T-cell (primary cell): Measurements from ENCODE around the gene INS. TPM values are rescaled to one million over a fixed set of nuclear protein-coding genes. Genes with fewer than 3 reads are reported as not detected.

Experiments
- ATAC-seq, 4 experiments: fragments of 200-7000 bp in 3 of 4; fragments of 150-1000 bp in 1 of 4; cut with Tn5 transposase; replicated peaks in 1 of 4; 1 replicate in 3 of 4; 2 replicates in 1 of 4; pipeline ENCODE4 v1.10.0; 2021; ENCODE audit warnings: moderate library complexity in 3 of 4, mild to moderate bottlenecking in 2 of 4, moderate number of reproducible peaks in 1 of 4
- CTCF ChIA-PET, 2 donors: fragments of 300-600 bp; sonication (Branson Sonifier 250); formaldehyde crosslinking; loops; one replicate each; lab custom pipeline; 2022; ENCODE audit warnings: antibody characterized with exemption in 2 of 2; lab: Charles Lee
- POLR2A ChIA-PET, 2 donors: fragments of 300-600 bp; sonication (Branson Sonifier 250); formaldehyde crosslinking; loops; one replicate each; lab custom pipeline; 2022; ENCODE audit warnings: antibody characterized with exemption in 2 of 2; lab: Charles Lee
- DNase-seq, 35 experiments: peaks; one replicate each; pipeline versions ENCODE4 v3.0.0 to v3.0.0-alpha.2; 2013 to 2023
- H3K27ac ChIP-seq: one replicate; pipeline ENCODE4 v1.5.1; 2013; ENCODE audit warnings: low read length
- H3K27me3 ChIP-seq, 2 experiments: replicated peaks in 1 of 2; 1 replicate in 1 of 2; 2 replicates in 1 of 2; pipeline versions ENCODE4 v1.6.1 to v1.7.0; 2013; ENCODE audit warnings: low read length in 1 of 2, mixed read lengths in 1 of 2; ENCODE audit not compliant: control insufficient read depth in 2 of 2, insufficient read depth in 2 of 2; ENCODE audit errors: extremely low read depth in 1 of 2
- H3K36me3 ChIP-seq, 2 donors: 1 replicate in 1 of 2; 2 replicates in 1 of 2; pipeline versions ENCODE4 v1.6.1 to v1.7.0; 2013; ENCODE audit warnings: low read length in 1 of 2; ENCODE audit not compliant: control insufficient read depth in 2 of 2, insufficient read depth in 1 of 2; ENCODE audit errors: extremely low read depth in 1 of 2
- H3K4me1 ChIP-seq, 2 experiments: 1 replicate in 1 of 2; 2 replicates in 1 of 2; pipeline versions ENCODE4 v1.6.1 to v1.7.0; 2013; ENCODE audit warnings: low read length in 2 of 2, mixed read lengths in 1 of 2; ENCODE audit not compliant: insufficient read depth in 2 of 2, control insufficient read depth in 1 of 2; ENCODE audit errors: extremely low read depth in 1 of 2
- H3K4me3 ChIP-seq, 2 donors: 1 replicate in 1 of 2; 2 replicates in 1 of 2; pipeline versions ENCODE4 v1.5.1 to v1.7.0; 2013; ENCODE audit warnings: mild to moderate bottlenecking in 2 of 2, low read length in 1 of 2, moderate library complexity in 1 of 2; ENCODE audit not compliant: control insufficient read depth in 1 of 2; ENCODE audit errors: extremely low read depth in 1 of 2
- H3K9me3 ChIP-seq: 2 replicates; pipeline ENCODE4 v1.7.0; 2013
- H3K27ac Mint-ChIP-seq, 2 donors: one replicate each; pipeline ENCODE4 v1.8.0; 2020 to 2021; ENCODE audit warnings: mild to moderate bottlenecking in 2 of 2, mixed read lengths in 2 of 2
- H3K27me3 Mint-ChIP-seq, 2 donors: one replicate each; pipeline ENCODE4 v1.8.0; 2021 to 2022; ENCODE audit warnings: mixed read lengths in 2 of 2
- H3K36me3 Mint-ChIP-seq: one replicate; pipeline ENCODE4 v1.8.0; 2021; ENCODE audit warnings: mixed read lengths
- H3K4me1 Mint-ChIP-seq, 3 donors: one replicate each; pipeline ENCODE4 v1.8.0; 2020 to 2022; ENCODE audit warnings: mixed read lengths in 3 of 3, mild to moderate bottlenecking in 1 of 3
- H3K4me3 Mint-ChIP-seq, 3 donors: one replicate each; pipeline ENCODE4 v1.8.0; 2020 to 2022; ENCODE audit warnings: mild to moderate bottlenecking in 3 of 3, mixed read lengths in 3 of 3, moderate library complexity in 3 of 3
- H3K9me3 Mint-ChIP-seq, 3 donors: one replicate each; pipeline ENCODE4 v1.8.0; 2020 to 2022; ENCODE audit warnings: mixed read lengths in 3 of 3
- WGBS: methylation state at CpG from one replicate; pipeline ENCODE4 v1.1.5; 2013; ENCODE audit warnings: missing lambda C conversion rate; ENCODE audit not compliant: insufficient coverage; 5-methylcytosine and 5-hydroxymethylcytosine counted together
- total RNA-seq, 35 experiments: library from RNA in 6 of 35; stranded (reverse) in 6 of 35; fragments of 120-200 nt in 1 of 35; gene quantifications; one replicate each; pipeline versions ENCODE4 v1.2.1 to v1.2.4 and lab custom pipeline; 2013 to 2026

The INS gene
- total RNA-seq, 5 donors from 2014 or later (not counting 1 experiment from before 2014, with no cell fraction given) = 0.53 to 0.82 TPM; not detected in 3

DNA sequence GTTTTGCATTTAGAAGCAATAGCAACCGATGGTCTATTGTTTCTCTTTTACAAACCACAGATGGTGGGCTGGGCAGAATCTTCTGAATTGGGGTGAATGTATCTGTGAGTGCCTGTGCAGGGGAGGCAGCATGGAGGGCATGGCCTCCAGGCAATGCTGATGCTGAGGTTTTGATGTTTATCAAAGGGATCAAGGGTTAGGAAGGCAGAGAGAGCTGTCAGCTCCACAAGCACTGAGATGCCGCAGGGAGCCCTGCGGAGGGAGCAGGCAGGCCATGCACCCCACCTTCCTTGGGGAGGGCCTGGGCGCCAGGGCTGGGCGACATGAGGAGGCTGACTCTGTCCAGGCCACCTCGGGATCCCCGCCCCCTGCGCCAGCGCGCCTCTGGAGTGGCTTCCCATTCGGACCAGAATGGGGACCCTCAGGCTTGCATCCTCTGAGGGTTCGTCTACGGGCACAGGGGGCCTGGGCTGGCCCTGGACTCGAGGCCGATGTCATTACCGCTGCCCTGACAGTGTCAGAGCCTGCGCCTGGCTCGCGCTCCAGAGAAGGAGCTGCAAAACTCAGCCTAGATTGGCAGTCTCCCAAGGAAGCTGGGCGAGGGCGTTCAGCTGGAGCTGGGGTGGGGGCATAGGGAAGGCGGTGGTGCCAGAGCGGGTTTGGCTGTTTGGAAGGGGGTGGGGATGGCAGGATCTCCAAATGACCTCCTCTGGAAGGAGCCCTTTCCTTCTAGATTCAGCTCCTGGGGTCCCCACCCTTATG is 24.5 kb upstream of the INS start:
- H3K27ac Mint-ChIP-seq = peak overlapping the region in 1 of 2 donors; percentile 24
- no peak overlapping the region for H3K4me3 Mint-ChIP-seq

GRCh38 chr11:2182692-2183474 is 21.9 kb upstream of the INS start:
- DNase-seq (no peak), ATAC-seq (no peak)
- no peak overlapping the region for H3K27ac Mint-ChIP-seq
- Histone ChIP-seq H3K4me1 (peaks cover 0 to 10% of the 10 kb centered on the region in 2 experiments), H3K27me3 (peaks cover 0 to 51% of the 10 kb centered on the region in 2 experiments), H3K27ac (no peak overlapping the region), H3K36me3 (no peaks in the 10 kb centered on the region), H3K4me3 (no peak overlapping the region), H3K9me3 (no peaks in the 10 kb centered on the region)
- no peaks in the 10 kb centered on the region for H3K9me3 Mint-ChIP-seq
- CTCF ChIA-PET = interaction anchor here in 1 of 2 donors (0.6 kb wide), 1 partner anchor 12 kb away, joined by 3 read pairs; no protein-coding TSS in a partner anchor
- peaks cover 7 to 9% of the 10 kb centered on the region in 2 donors for H3K27me3 Mint-ChIP-seq
- no peaks in the 10 kb centered on the region for H3K36me3 Mint-ChIP-seq
- WGBS = 90% methylated on average over 10 of the region's 20 CpGs
- H3K4me3 Mint-ChIP-seq = no peak overlapping the region
- peaks cover 0 to 2% (median 0%) of the 10 kb centered on the region in 3 donors for H3K4me1 Mint-ChIP-seq
- POLR2A ChIA-PET = no interaction called here

More for the DNA sequence above, 24.5 kb upstream of the INS start:
- peaks cover 0 to 10% of the 10 kb centered on the region in 2 experiments for H3K4me1 ChIP-seq
- no peak overlapping the region for H3K27ac ChIP-seq
- Mint-ChIP-seq H3K4me1 (peaks cover 0 to 2% (median 0%) of the 10 kb centered on the region in 3 donors), H3K9me3 (no peaks in the 10 kb centered on the region), H3K27me3 (peaks cover 11 to 14% of the 10 kb centered on the region in 2 donors), H3K36me3 (no peaks in the 10 kb centered on the region)
- WGBS = 87% methylated on average over 18 of the region's 23 CpGs
- no peak overlapping the region for H3K4me3 ChIP-seq
- H3K27me3 ChIP-seq = peaks cover 0 to 54% of the 10 kb centered on the region in 2 experiments
- ATAC-seq (no peak), DNase-seq (no peak)
- H3K9me3 ChIP-seq = no peaks in the 10 kb centered on the region
- POLR2A ChIA-PET = no interaction called here
- CTCF ChIA-PET = interaction anchor here (1.1 to 2.2 kb wide), 2 partner anchors 230 to 235 kb away, joined by 3 to 8 read pairs; no protein-coding TSS in a partner anchor
- H3K36me3 ChIP-seq = no peaks in the 10 kb centered on the region

- 90% methylated on average over 16 of the region's 18 CpGs for WGBS
- no peaks in the 10 kb centered on the region for H3K9me3 ChIP-seq
- ChIA-PET POLR2A (no interaction called here), CTCF (no interaction called here)
- Mint-ChIP-seq H3K4me1 (peaks cover 0 to 2% (median 0%) of the 10 kb centered on the region in 3 donors), H3K9me3 (no peaks in the 10 kb centered on the region), H3K27ac (no peak overlapping the region), H3K27me3 (peaks cover 7 to 9% of the 10 kb centered on the region in 2 donors), H3K36me3 (no peaks in the 10 kb centered on the region), H3K4me3 (no peak overlapping the region)
- H3K4me1 ChIP-seq = peaks cover 0 to 7% of the 10 kb centered on the region in 2 experiments
- H3K4me3 ChIP-seq = no peak overlapping the region
- no peak for ATAC-seq
- DNase-seq = no peak
- no peak overlapping the region for H3K27ac ChIP-seq
- H3K36me3 ChIP-seq = no peaks in the 10 kb centered on the region
- H3K27me3 ChIP-seq = peaks cover 0 to 47% of the 10 kb centered on the region in 2 experiments
Measured at GRCh38 chr11:2182075-2182474, 21.1 kb upstream of the INS start.

GRCh38 chr11:2180789-2181370 is 19.9 kb upstream of the INS start:
- no peak overlapping the region for H3K27ac ChIP-seq
- no peak overlapping the region for H3K4me3 ChIP-seq
- ChIA-PET POLR2A (no interaction called here), CTCF (no interaction called here)
- peaks cover 0 to 35% of the 10 kb centered on the region in 2 experiments for H3K27me3 ChIP-seq
- Mint-ChIP-seq H3K36me3 (no peaks in the 10 kb centered on the region), H3K27ac (no peak overlapping the region), H3K27me3 (peaks cover 7 to 9% of the 10 kb centered on the region in 2 donors), H3K4me3 (no peak overlapping the region), H3K9me3 (no peaks in the 10 kb centered on the region), H3K4me1 (no peaks in the 10 kb centered on the region)
- no peak for DNase-seq
- ATAC-seq = no peak
- H3K4me1 ChIP-seq = no peaks in the 10 kb centered on the region
- H3K9me3 ChIP-seq = no peaks in the 10 kb centered on the region
- WGBS = 93% methylated on average over 2 of the region's 11 CpGs
- H3K36me3 ChIP-seq = no peaks in the 10 kb centered on the region

DNA sequence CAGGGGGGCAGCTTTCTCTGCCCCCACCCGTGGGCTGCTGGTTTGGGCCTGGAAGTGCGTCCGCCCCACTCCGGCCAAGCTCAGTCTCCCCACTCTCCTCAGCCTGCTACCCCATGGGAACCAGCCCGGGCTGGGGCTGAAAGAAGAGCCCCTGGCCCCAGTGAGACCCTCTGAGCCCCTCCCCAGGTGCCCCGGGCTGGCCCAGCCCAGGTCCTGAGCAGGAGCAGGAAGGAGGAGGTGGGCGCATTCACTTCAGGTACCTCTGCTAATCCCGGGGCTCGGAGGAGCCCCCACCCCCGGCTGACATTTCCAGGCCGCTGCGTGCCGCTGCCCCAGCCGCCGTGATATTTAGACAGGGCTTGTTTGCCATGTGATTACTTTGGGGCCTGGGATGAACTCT is 19.3 kb upstream of the INS start:
- Mint-ChIP-seq H3K9me3 (no peaks in the 10 kb centered on the region), H3K27me3 (peaks cover 7 to 9% of the 10 kb centered on the region in 2 donors), H3K36me3 (no peaks in the 10 kb centered on the region), H3K4me3 (no peak overlapping the region), H3K27ac (no peak overlapping the region), H3K4me1 (no peaks in the 10 kb centered on the region)
- Histone ChIP-seq H3K9me3 (no peaks in the 10 kb centered on the region), H3K27ac (no peak overlapping the region), H3K27me3 (peaks cover 0 to 30% of the 10 kb centered on the region in 2 experiments), H3K4me1 (no peaks in the 10 kb centered on the region), H3K36me3 (no peaks in the 10 kb centered on the region), H3K4me3 (no peak overlapping the region)
- ChIA-PET CTCF (no interaction called here), POLR2A (no interaction called here)
- no peak for DNase-seq
- WGBS = 64% methylated on average over 3 of the region's 15 CpGs
- ATAC-seq = no peak

DNA sequence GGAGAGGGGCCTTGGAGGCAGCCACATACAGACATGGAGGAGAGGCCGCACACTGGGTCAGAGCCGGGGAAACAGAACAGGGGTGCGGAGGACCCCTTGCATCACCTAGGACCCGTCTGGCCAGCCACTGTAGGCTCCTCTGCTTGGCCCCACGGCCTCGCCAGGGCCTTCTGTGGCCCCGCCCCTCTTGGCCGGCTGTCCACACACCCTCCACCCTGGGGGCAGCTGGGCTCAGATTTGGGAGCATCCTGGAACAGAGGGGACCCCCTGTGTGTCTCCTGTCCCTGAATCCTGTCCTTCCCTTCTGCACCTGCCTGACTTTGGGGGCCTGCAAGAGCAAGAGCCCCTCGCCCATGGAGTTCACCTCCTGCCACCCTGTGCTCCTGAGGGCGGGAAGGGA is 18.5 kb upstream of the INS start:
- no peaks in the 10 kb centered on the region for H3K9me3 Mint-ChIP-seq
- 84% methylated on average over 10 of the region's 10 CpGs for WGBS
- Histone ChIP-seq H3K27me3 (peaks cover 0 to 29% of the 10 kb centered on the region in 2 experiments), H3K4me3 (no peak overlapping the region), H3K36me3 (no peaks in the 10 kb centered on the region), H3K9me3 (no peaks in the 10 kb centered on the region), H3K4me1 (no peaks in the 10 kb centered on the region), H3K27ac (no peak overlapping the region)
- no peak overlapping the region for H3K27ac Mint-ChIP-seq
- peaks cover 0 to under 1% of the 10 kb centered on the region in 2 donors for H3K27me3 Mint-ChIP-seq
- POLR2A ChIA-PET = no interaction called here
- no peaks in the 10 kb centered on the region for H3K4me1 Mint-ChIP-seq
- H3K4me3 Mint-ChIP-seq = no peak overlapping the region
- no peak for DNase-seq
- ATAC-seq = no peak
- H3K36me3 Mint-ChIP-seq = no peaks in the 10 kb centered on the region
- CTCF ChIA-PET = no interaction called here
